Activated T-helper 1 cell treated with anti-CD3 and anti-CD28 coated beads, Interleukin-12 subunit alpha, Interleukin-12 subunit beta, Interleukin-2, Interleukin-4 antibody, amounts not matched to agents 30 ng/mL and 10 ng/mL and 1 ng/mL, durations not matched to agents 14 hours and 24 hours and 36 hours (primary cell): ENCODE results near the gene OR56A3. TPM values are rescaled to one million over a fixed set of nuclear protein-coding genes. Genes with fewer than 3 reads are reported as not detected.
"Not testable (repeated sequence)": the region's sequence is repeated elsewhere in the genome, so short reads cannot be mapped to it uniquely, and the experiment has no call there.

Source experiments
- DNase-seq: peaks from one replicate; pipeline ENCODE4 v3.0.0; 2021; ENCODE audit warnings: low spot score
- H3K27ac Mint-ChIP-seq: one replicate; pipeline ENCODE4 v1.8.0; 2021; ENCODE audit warnings: mild to moderate bottlenecking, mixed read lengths
- H3K27me3 Mint-ChIP-seq: one replicate; pipeline ENCODE4 v1.8.0; 2022; ENCODE audit warnings: mild to moderate bottlenecking, moderate library complexity, mixed read lengths; ENCODE audit not compliant: insufficient read depth
- H3K36me3 Mint-ChIP-seq: one replicate; pipeline ENCODE4 v1.8.0; 2021; ENCODE audit warnings: low read depth, mixed read lengths
- H3K4me1 Mint-ChIP-seq: one replicate; pipeline ENCODE4 v1.8.0; 2021; ENCODE audit warnings: low read depth, mixed read lengths
- H3K4me3 Mint-ChIP-seq: one replicate; pipeline ENCODE4 v1.8.0; 2021; ENCODE audit warnings: mild to moderate bottlenecking, moderate library complexity, mixed read lengths
- H3K9me3 Mint-ChIP-seq: one replicate; pipeline ENCODE4 v1.8.0; 2021; ENCODE audit warnings: mixed read lengths
- intact Hi-C: fragments of 100-400 bp; cut with micrococcal nuclease; formaldehyde crosslinking; loops from one replicate; pipeline ENCODE4 v1.15.1; 2024
- total RNA-seq: library from RNA; stranded (reverse); gene quantifications from 2 replicates; pipeline ENCODE4 v1.2.3, GENCODE V29; 2022

The OR56A3 gene
- total RNA-seq, 1 donor from 2014 or later = not detected

GRCh38 chr11:5933116-5933515, 8.9 kb upstream of the OR56A3 start:
- Mint-ChIP-seq H3K27me3 (no peaks in the 10 kb centered on the region), H3K36me3 (no peaks in the 10 kb centered on the region), H3K27ac (no peak overlapping the region), H3K4me1 (no peaks in the 10 kb centered on the region), H3K4me3 (no peak overlapping the region), H3K9me3 (peaks cover 19% of the 10 kb centered on the region)
- no peak for DNase-seq
- intact Hi-C loops = no loop called here

DNA sequence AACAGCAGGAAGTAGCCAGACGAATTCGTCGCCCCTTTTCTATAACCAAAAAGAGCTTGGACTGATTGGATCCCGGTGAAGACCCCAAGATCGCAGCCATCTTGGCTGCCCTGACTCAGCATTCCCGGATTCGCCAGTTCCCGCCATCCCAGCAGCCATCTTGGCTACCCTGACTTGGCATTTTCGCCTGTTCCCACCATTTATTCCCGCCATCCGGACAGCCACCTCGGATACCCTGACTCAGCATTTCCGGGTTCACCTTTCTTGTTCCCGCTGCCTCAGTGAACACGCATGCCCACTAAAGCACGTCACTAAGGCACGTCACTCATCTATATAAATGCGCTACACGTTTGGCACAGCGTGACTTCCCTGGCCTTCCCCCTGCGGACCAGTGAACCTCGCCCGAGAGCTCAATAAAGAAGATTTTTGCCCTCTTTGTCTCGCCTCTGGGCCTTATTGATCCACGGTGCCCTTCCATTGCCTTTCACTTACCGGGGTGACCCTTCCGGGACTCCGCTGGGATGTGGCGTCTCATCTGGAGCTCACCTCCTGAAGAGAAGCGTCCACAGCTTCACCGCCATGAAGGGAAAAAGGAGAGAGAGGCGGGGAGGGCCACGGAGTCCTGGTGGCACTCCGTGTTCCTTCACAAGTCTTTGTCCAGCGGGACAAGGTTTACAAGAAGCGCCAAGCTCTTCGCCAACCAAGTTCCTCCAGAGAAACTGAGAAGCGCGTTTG, 4.0 kb upstream of the OR56A3 start:
- H3K9me3 Mint-ChIP-seq = peaks cover 7% of the 10 kb centered on the region
- no peaks in the 10 kb centered on the region for H3K27me3 Mint-ChIP-seq
- H3K27ac Mint-ChIP-seq = no peak overlapping the region
- H3K4me1 Mint-ChIP-seq = no peaks in the 10 kb centered on the region
- intact Hi-C loops = no loop called here
- H3K36me3 Mint-ChIP-seq = no peaks in the 10 kb centered on the region
- no peak overlapping the region for H3K4me3 Mint-ChIP-seq
- DNase-seq = no peak

- H3K27me3 Mint-ChIP-seq = peaks cover 2% of the 10 kb centered on the region
- H3K4me1 Mint-ChIP-seq = no peaks in the 10 kb centered on the region
- H3K36me3 Mint-ChIP-seq = no peaks in the 10 kb centered on the region
Observed at GRCh38 chr11:5938603-5938965, 3.5 kb upstream of the OR56A3 start.

GRCh38 chr11:5940748-5941147, 1.3 kb upstream of the OR56A3 start:
- H3K36me3 Mint-ChIP-seq = no peaks in the 10 kb centered on the region
- no peaks in the 10 kb centered on the region for H3K4me1 Mint-ChIP-seq
- no peak overlapping the region for H3K4me3 Mint-ChIP-seq
- peaks cover 5% of the 10 kb centered on the region for H3K27me3 Mint-ChIP-seq
- intact Hi-C loops = no loop called here
- DNase-seq = no peak
- H3K9me3 Mint-ChIP-seq = peaks cover 3% of the 10 kb centered on the region
- no peak overlapping the region for H3K27ac Mint-ChIP-seq

More at GRCh38 chr11:5938603-5938965, 3.5 kb upstream of the OR56A3 start:
- DNase-seq = no peak
- Mint-ChIP-seq H3K27ac (no peak overlapping the region), H3K9me3 (peaks cover 7% of the 10 kb centered on the region), H3K4me3 (no peak overlapping the region)
- intact Hi-C loops = no loop called here

DNA sequence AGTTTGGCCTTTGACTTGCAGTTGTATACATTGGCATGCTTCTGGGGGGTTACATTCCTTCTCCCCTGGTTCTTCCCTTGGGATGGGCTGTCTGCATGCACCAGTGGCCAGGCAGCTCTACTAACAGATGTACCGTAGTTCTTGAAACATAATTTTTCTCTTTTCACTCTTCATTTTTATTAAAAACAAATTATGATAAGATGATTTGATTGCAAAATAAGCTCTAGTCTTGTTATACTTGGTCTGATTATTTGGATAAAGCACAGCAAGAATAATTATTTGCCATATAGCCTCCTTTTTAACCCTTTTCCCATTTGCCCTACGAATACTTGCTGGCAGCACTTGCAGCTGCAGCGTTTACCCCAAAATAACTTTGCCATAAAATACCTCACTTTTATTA, 13.5 kb downstream of the OR56A3 start:
- DNase-seq = no peak
- H3K36me3 Mint-ChIP-seq = no peaks in the 10 kb centered on the region
- no peaks in the 10 kb centered on the region for H3K9me3 Mint-ChIP-seq
- H3K4me1 Mint-ChIP-seq = no peaks in the 10 kb centered on the region
- H3K27ac Mint-ChIP-seq = no peak overlapping the region
- H3K27me3 Mint-ChIP-seq = peaks cover 3% of the 10 kb centered on the region
- no peak overlapping the region for H3K4me3 Mint-ChIP-seq
- intact Hi-C loops = no loop called here

GRCh38 chr11:5960704-5961320, 18.8 kb downstream of the OR56A3 start:
- H3K27ac Mint-ChIP-seq, H3K36me3 Mint-ChIP-seq, H3K4me1 Mint-ChIP-seq, H3K4me3 Mint-ChIP-seq, DNase-seq, intact Hi-C loops, H3K27me3 Mint-ChIP-seq: not testable (repeated sequence)
- peaks cover 16% of the 10 kb centered on the region for H3K9me3 Mint-ChIP-seq

DNA sequence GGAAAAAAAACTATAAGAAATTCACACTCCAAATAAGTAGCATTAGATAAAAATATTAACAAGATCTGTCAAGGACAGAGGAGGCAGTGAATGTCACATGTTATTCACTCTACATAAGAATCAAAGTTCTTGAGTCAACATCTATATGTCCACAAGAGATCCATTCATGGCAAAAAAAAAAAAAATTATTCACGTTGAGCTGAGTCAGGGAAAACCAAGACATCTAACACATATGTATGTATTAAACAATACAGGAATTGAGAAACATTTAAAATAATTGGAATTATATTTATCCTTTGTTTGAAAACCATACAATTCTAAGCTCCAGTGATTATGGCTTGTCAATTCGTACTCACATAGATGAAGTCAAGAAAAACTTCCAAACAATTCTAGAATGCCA, 24.9 kb downstream of the OR56A3 start:
- H3K27me3 Mint-ChIP-seq = peaks cover 4% of the 10 kb centered on the region
- no peak overlapping the region for H3K4me3 Mint-ChIP-seq
- peaks cover 16% of the 10 kb centered on the region for H3K9me3 Mint-ChIP-seq
- intact Hi-C loops = no loop called here
- no peak overlapping the region for H3K27ac Mint-ChIP-seq
- H3K4me1 Mint-ChIP-seq = no peaks in the 10 kb centered on the region
- no peaks in the 10 kb centered on the region for H3K36me3 Mint-ChIP-seq
- DNase-seq = no peak

DNA sequence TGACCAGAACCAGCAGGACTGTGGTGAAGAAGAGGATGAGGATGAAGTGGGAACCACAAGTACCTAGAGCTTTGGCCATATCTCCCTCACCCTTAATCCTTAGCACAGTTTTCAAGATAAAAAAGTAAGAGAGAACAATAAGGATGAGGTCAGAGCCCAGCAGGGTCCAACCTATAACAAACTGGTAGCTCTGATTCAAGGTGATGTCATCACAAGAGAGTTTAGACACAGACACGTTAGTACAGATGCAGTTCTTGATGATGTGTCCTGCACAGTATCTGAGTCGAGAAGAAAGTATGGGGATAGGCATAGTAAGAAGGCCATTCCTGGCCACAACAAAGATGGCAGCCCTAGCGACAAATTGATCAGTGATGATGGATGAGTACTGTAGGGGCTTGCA, 25.7 kb downstream of the OR56A3 start:
- H3K36me3 Mint-ChIP-seq = no peaks in the 10 kb centered on the region
- no peaks in the 10 kb centered on the region for H3K4me1 Mint-ChIP-seq
- no peak overlapping the region for H3K4me3 Mint-ChIP-seq
- peaks cover 4% of the 10 kb centered on the region for H3K27me3 Mint-ChIP-seq
- DNase-seq = no peak
- no peak overlapping the region for H3K27ac Mint-ChIP-seq
- intact Hi-C loops = no loop called here
- H3K9me3 Mint-ChIP-seq = peaks cover 15% of the 10 kb centered on the region

DNA sequence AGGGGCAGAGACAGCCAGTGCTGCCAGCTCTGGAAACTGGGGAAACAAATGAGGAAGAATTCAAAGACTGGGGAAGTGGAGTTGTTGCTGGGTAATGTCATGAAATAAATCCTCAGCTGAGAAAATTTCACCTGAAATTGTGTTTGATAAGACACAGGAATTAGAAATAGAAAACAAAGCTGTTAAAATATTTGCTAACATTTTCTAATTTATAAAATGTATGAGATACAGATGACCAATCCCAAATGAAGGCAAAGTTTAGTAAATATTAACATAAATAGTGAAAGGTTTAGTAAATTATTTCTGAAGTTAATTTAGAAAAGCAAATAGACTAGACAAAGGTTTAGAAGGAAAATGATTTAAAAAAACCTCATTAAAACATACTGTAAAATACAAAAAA, 26.3 kb downstream of the OR56A3 start, which contains the start of gene OR56A5:
Gene OR56A5, minus strand, starts transcription at position 101 of the 400 bp plus-strand sequence. Its CDS starts 0 bp downstream, at position 101.
- H3K27ac Mint-ChIP-seq = no peak within 1 kb of the TSS
- H3K27me3 Mint-ChIP-seq = peaks cover 4% of the 10 kb centered on the region
- no peak within 1 kb of the TSS for H3K4me3 Mint-ChIP-seq
- intact Hi-C loops = no loop called here
- H3K4me1 Mint-ChIP-seq = no peaks in the 10 kb centered on the region
- DNase-seq = no peak
- peaks cover 9% of the 10 kb centered on the region for H3K9me3 Mint-ChIP-seq
- no peaks in the 10 kb centered on the region for H3K36me3 Mint-ChIP-seq

- H3K27me3 Mint-ChIP-seq = no peaks in the 10 kb centered on the region
- DNase-seq = no peak
- H3K4me1 Mint-ChIP-seq = no peaks in the 10 kb centered on the region
- H3K4me3 Mint-ChIP-seq = no peak overlapping the region
- intact Hi-C loops = no loop called here
- H3K9me3 Mint-ChIP-seq = no peaks in the 10 kb centered on the region
- H3K36me3 Mint-ChIP-seq = no peaks in the 10 kb centered on the region
- no peak overlapping the region for H3K27ac Mint-ChIP-seq
Observed at GRCh38 chr11:5973530-5973929, 31.5 kb downstream of the OR56A3 start.

DNA sequence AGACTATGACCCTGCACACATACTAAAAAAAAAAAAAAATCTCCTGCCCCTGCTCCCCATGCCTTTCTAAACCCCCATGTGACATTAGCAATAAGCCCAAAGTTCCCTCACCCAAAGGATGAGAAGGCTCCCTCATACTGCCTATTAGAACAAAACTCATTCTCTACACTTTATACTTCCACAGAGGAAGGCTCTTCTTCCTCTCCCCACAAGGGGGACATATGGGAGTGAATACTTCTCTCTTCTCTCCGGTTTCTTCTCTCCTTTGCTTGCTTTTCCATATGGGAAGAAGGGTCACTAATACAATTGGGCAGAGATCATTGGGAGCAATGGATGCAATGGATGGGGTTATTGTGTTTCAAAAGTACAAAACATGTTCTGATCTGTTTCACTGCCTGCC, 41.4 kb downstream of the OR56A3 start:
- Mint-ChIP-seq H3K4me1 (no peaks in the 10 kb centered on the region), H3K27ac (no peak overlapping the region), H3K36me3 (no peaks in the 10 kb centered on the region), H3K27me3 (peaks cover 9% of the 10 kb centered on the region), H3K4me3 (no peak overlapping the region), H3K9me3 (no peaks in the 10 kb centered on the region)
- intact Hi-C loops = no loop called here
- no peak for DNase-seq

- H3K27ac Mint-ChIP-seq = no peak within 1 kb of the TSS
- no peaks in the 10 kb centered on the region for H3K9me3 Mint-ChIP-seq
- no peaks in the 10 kb centered on the region for H3K36me3 Mint-ChIP-seq
- H3K27me3 Mint-ChIP-seq = peaks cover 10% of the 10 kb centered on the region
- no peak within 1 kb of the TSS for H3K4me3 Mint-ChIP-seq
- intact Hi-C loops = no loop called here
- DNase-seq = no peak
- no peaks in the 10 kb centered on the region for H3K4me1 Mint-ChIP-seq
Observed at GRCh38 chr11:5986885-5987284, 44.8 kb downstream of the OR56A3 start, which contains the start of gene OR52L1. TSS of gene OR52L1 (minus strand) at chr11:5986985. CDS start at chr11:5986930, 55 bp downstream.

- H3K27me3 Mint-ChIP-seq = peaks cover 7% of the 10 kb centered on the region
- DNase-seq = no peak
- no peak overlapping the region for H3K27ac Mint-ChIP-seq
- H3K36me3 Mint-ChIP-seq = no peaks in the 10 kb centered on the region
- no peaks in the 10 kb centered on the region for H3K9me3 Mint-ChIP-seq
- intact Hi-C loops = no loop called here
- H3K4me1 Mint-ChIP-seq = no peaks in the 10 kb centered on the region
- H3K4me3 Mint-ChIP-seq = no peak overlapping the region
Observed at GRCh38 chr11:5989203-5989602, 47.2 kb downstream of the OR56A3 start.
